Liver (tissue), 9 donors: ENCODE results near the gene GALNT9. TPM values are rescaled to one million over a fixed set of nuclear protein-coding genes. Genes with fewer than 3 reads are reported as not detected.

ENCODE experiments used
- DNase-seq: peaks from one replicate; pipeline ENCODE4 v3.0.0-alpha.2; 2017; ENCODE audit warnings: low spot score
- H3K27ac ChIP-seq, 2 donors: one replicate each; pipeline ENCODE4 v1.7.0; 2013; ENCODE audit warnings: inconsistent platforms in 2 of 2, low read length in 2 of 2, control low read depth in 1 of 2, low read depth in 1 of 2, mild to moderate bottlenecking in 1 of 2
- H3K27me3 ChIP-seq, 4 donors: one replicate each; pipeline versions ENCODE4 v1.6.1 to v1.7.0; 2013; ENCODE audit warnings: low read length in 3 of 4, inconsistent platforms in 1 of 4, mild to moderate bottlenecking in 1 of 4, moderate library complexity in 1 of 4; ENCODE audit not compliant: control insufficient read depth in 4 of 4, insufficient read depth in 4 of 4
- H3K36me3 ChIP-seq, 4 donors: one replicate each; pipeline versions ENCODE4 v1.6.1 to v1.7.0; 2013; ENCODE audit warnings: low read length in 3 of 4, mild to moderate bottlenecking in 3 of 4, low read depth in 1 of 4, moderate library complexity in 1 of 4; ENCODE audit not compliant: control insufficient read depth in 4 of 4, insufficient read depth in 3 of 4
- H3K4me1 ChIP-seq, 4 donors: one replicate each; pipeline versions ENCODE4 v1.6.1 to v1.7.0; 2013; ENCODE audit warnings: low read length in 3 of 4, mild to moderate bottlenecking in 3 of 4, moderate library complexity in 1 of 4; ENCODE audit not compliant: control insufficient read depth in 4 of 4, insufficient read depth in 4 of 4
- H3K4me3 ChIP-seq, 3 donors: one replicate each; pipeline versions ENCODE4 v1.6.1 to v1.7.0; 2013; ENCODE audit warnings: low read length in 3 of 3, control low read depth in 1 of 3, low read depth in 1 of 3, mild to moderate bottlenecking in 1 of 3
- H3K9ac ChIP-seq, 2 donors: one replicate each; pipeline ENCODE4 v1.7.0; 2013; ENCODE audit warnings: low read length in 2 of 2, mild to moderate bottlenecking in 2 of 2, moderate library complexity in 2 of 2, control low read depth in 1 of 2, low read depth in 1 of 2
- H3K9me3 ChIP-seq, 4 donors: one replicate each; pipeline versions ENCODE4 v1.6.1 to v1.7.0; 2013; ENCODE audit warnings: low read length in 3 of 4; ENCODE audit not compliant: control insufficient read depth in 4 of 4
- FOXA1 ChIP-seq: IDR thresholded peaks from 2 replicates; pipeline ENCODE4 v1.6.1; 2016; ENCODE audit warnings: antibody characterized with exemption
- FOXA2 ChIP-seq: IDR thresholded peaks from 2 replicates; pipeline ENCODE4 v1.6.1; 2016; ENCODE audit warnings: antibody characterized with exemption
- GABPA ChIP-seq, 2 donors: IDR thresholded peaks in 1 of 2; conservative IDR thresholded peaks in 1 of 2; 2 replicates each; pipeline ENCODE4 v1.6.1; 2016; ENCODE audit warnings: antibody characterized with exemption in 2 of 2, mild to moderate bottlenecking in 1 of 2, moderate library complexity in 1 of 2
- HNF4A ChIP-seq, 2 donors: conservative IDR thresholded peaks; 2 replicates each; pipeline ENCODE4 v1.6.1; 2016; ENCODE audit warnings: antibody characterized with exemption in 2 of 2, mild to moderate bottlenecking in 2 of 2
- JUND ChIP-seq, 2 donors: IDR thresholded peaks; 2 replicates each; pipeline ENCODE4 v1.6.1; 2016; ENCODE audit warnings: antibody characterized with exemption in 2 of 2
- NR2F2 ChIP-seq: IDR thresholded peaks from 2 replicates; pipeline ENCODE4 v1.6.1; 2016; ENCODE audit warnings: antibody characterized with exemption
- WGBS: extraction: QIAGEN DNeasy Blood & Tissue Kit; methylation state at CpG from one replicate; pipeline ENCODE4 v1.1.7; 2013; 5-methylcytosine and 5-hydroxymethylcytosine counted together
- polyA plus RNA-seq, 2 donors: library from polyadenylated mRNA; stranded (reverse) in 1 of 2; unstranded in 1 of 2; fragments of 200-250 nt in 1 of 2; fragments of >200 nt in 1 of 2; fragmentation: Nextera tagmentation in 1 of 2; extraction: Ambion mirVana in 1 of 2; gene quantifications; one replicate each; pipeline versions ENCODE4 v1.2.1 to v1.2.3, GENCODE V29; 2013 to 2015
- total RNA-seq, 2 donors: library from RNA; depleted of rRNA; stranded (reverse); fragments of >200 nt; gene quantifications; one replicate each; pipeline ENCODE4 v1.2.3, GENCODE V29; 2014
- TF ChIP-seq, protein P1 (sequence below): IDR thresholded peaks from 2 replicates; pipeline ENCODE4 v1.6.1; 2016; ENCODE audit warnings: antibody characterized with exemption
- TF ChIP-seq, protein P2 (sequence below): IDR thresholded peaks from 2 replicates; pipeline ENCODE4 v1.6.1; 2016; ENCODE audit warnings: antibody characterized with exemption
- TF ChIP-seq, protein P3 (sequence below): IDR thresholded peaks from 2 replicates; pipeline ENCODE4 v1.6.1; 2016; ENCODE audit warnings: antibody characterized with exemption
- TF ChIP-seq, protein P4 (sequence below): fragments of 150-350 bp; IDR thresholded peaks from 2 replicates; pipeline ENCODE4 v1.5.1; 2017; ENCODE audit warnings: improper control_type of control experiment, low read depth, low read length; ENCODE audit not compliant: missing input control
- donor health status: healthy.
- donor health status: healthy.
- donor health status: healthy.
- donor health status: healthy.
- donor health status: healthy.

The GALNT9 gene
- total and polyA plus RNA-seq, 4 donors, result 0.05 to 0.25 (median 0.09) TPM; not detected in 1

DNA sequence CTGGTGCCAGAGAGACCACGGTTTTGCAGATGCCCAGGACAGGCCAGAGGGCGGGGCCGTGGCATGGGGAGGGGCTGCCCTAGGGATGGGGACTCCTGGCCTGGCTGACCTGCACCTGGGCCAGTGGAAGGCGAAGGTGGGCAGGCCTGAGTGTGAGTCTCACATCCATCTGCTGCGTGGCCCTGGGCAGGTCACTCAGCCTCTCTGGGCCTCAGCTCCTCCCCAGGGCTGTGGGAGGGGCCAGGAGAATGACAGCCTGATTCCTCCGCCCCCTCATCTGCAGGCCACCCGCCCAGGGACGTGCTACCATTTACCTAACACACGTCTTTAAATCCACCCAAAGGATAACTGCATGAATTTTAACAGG is 90.9 kb downstream of the GALNT9 start:
- DNase-seq, result no peak
- no peak for TF ChIP-seq JUND (IDR thresholded peaks at IDR 0.05)
- TF ChIP-seq, protein P1, sequence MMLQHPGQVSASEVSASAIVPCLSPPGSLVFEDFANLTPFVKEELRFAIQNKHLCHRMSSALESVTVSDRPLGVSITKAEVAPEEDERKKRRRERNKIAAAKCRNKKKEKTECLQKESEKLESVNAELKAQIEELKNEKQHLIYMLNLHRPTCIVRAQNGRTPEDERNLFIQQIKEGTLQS, result no peak
- TF ChIP-seq HNF4A (conservative IDR thresholded peaks at IDR 0.05), result no peak
- TF ChIP-seq, protein P2, sequence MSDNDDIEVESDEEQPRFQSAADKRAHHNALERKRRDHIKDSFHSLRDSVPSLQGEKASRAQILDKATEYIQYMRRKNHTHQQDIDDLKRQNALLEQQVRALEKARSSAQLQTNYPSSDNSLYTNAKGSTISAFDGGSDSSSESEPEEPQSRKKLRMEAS, result no peak
- TF ChIP-seq NR2F2, result no peak
- TF ChIP-seq, protein P3, sequence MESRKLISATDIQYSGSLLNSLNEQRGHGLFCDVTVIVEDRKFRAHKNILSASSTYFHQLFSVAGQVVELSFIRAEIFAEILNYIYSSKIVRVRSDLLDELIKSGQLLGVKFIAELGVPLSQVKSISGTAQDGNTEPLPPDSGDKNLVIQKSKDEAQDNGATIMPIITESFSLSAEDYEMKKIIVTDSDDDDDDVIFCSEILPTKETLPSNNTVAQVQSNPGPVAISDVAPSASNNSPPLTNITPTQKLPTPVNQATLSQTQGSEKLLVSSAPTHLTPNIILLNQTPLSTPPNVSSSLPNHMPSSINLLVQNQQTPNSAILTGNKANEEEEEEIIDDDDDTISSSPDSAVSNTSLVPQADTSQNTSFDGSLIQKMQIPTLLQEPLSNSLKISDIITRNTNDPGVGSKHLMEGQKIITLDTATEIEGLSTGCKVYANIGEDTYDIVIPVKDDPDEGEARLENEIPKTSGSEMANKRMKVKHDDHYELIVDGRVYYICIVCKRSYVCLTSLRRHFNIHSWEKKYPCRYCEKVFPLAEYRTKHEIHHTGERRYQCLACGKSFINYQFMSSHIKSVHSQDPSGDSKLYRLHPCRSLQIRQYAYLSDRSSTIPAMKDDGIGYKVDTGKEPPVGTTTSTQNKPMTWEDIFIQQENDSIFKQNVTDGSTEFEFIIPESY, result no peak
- TF ChIP-seq GABPA (IDR thresholded peaks at IDR 0.05 in 1 of 2, conservative IDR thresholded peaks at IDR 0.05 in 1 of 2), result no peak
- no peak for TF ChIP-seq FOXA2
- TF ChIP-seq FOXA1, result no peak
- TF ChIP-seq, protein P4, sequence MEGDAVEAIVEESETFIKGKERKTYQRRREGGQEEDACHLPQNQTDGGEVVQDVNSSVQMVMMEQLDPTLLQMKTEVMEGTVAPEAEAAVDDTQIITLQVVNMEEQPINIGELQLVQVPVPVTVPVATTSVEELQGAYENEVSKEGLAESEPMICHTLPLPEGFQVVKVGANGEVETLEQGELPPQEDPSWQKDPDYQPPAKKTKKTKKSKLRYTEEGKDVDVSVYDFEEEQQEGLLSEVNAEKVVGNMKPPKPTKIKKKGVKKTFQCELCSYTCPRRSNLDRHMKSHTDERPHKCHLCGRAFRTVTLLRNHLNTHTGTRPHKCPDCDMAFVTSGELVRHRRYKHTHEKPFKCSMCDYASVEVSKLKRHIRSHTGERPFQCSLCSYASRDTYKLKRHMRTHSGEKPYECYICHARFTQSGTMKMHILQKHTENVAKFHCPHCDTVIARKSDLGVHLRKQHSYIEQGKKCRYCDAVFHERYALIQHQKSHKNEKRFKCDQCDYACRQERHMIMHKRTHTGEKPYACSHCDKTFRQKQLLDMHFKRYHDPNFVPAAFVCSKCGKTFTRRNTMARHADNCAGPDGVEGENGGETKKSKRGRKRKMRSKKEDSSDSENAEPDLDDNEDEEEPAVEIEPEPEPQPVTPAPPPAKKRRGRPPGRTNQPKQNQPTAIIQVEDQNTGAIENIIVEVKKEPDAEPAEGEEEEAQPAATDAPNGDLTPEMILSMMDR, result no peak
- Histone ChIP-seq H3K4me1 (no peaks in the 10 kb centered on the region), H3K4me3 (no peak overlapping the region), H3K27me3 (no peaks in the 10 kb centered on the region), H3K9me3 (no peaks in the 10 kb centered on the region), H3K36me3 (no peaks in the 10 kb centered on the region), H3K27ac (no peak overlapping the region), H3K9ac (no peak overlapping the region)
- WGBS, result 77% methylated on average over 9 of the region's 9 CpGs

DNA sequence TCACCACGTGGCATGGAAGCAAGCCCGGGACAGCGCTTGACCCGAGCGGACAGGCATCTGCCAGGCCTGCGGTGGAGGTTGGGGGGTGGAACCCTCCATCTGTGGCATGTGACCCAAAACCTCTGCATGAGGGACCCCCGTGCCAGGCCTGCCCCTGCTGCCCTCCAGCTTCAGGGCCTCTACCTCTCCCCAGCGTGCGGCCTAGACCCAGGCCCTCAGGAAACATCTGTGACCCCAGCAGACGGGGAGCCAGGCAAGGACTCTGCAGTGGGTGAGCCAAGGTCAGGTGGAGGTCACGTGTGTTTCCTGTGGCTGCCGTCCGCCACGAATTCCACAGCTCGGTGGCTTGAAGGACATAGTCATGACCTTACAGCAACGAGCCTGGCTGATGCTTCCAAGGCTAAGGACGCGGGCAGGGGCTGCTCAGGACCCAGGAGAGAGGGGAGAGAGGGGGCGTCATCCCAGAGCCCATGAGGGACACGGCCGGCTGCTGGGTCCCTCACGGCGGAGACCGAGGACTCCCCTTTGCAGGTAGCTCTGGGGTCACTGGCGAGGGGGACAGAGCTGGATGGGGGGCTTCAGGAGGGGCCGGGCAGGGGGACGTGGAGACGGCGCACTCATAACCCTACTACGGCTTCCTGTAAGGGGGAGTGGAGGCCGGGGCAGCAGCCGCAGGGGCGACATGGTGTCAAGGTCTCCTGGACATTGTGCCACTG is 91.5 kb downstream of the GALNT9 start:
- H3K4me1 ChIP-seq, result no peaks in the 10 kb centered on the region
- H3K9me3 ChIP-seq, result no peaks in the 10 kb centered on the region
- no peak for DNase-seq
- no peak for TF ChIP-seq NR2F2
- TF ChIP-seq GABPA (IDR thresholded peaks at IDR 0.05 in 1 of 2, conservative IDR thresholded peaks at IDR 0.05 in 1 of 2), result no peak
- TF ChIP-seq, protein P3, result no peak
- no peak for TF ChIP-seq JUND (IDR thresholded peaks at IDR 0.05)
- no peaks in the 10 kb centered on the region for H3K36me3 ChIP-seq
- H3K9ac ChIP-seq, result no peak overlapping the region
- 83% methylated on average over 33 of the region's 33 CpGs for WGBS
- no peak overlapping the region for H3K27ac ChIP-seq
- no peak overlapping the region for H3K4me3 ChIP-seq
- H3K27me3 ChIP-seq, result no peaks in the 10 kb centered on the region
